Measurements from ENCODE around the gene ACLY.
"Not testable (repeated sequence)": the region's sequence is repeated elsewhere in the genome, so short reads cannot be mapped to it uniquely, and the experiment has no call there.

Gene ACLY

GRCh38 chr17:41863074-41863848, 55.5 kb downstream of the ACLY start:
- H3K4me1 ChIP-seq (ENCODE audit: control insufficient read depth, insufficient read depth, low read length) = peaks cover 22% of the 10 kb centered on the region
- no peaks in the 10 kb centered on the region for H3K9me3 ChIP-seq (ENCODE audit: control insufficient read depth, insufficient read depth, low read length)
- peaks cover 3% of the 10 kb centered on the region for H3K36me3 ChIP-seq (ENCODE audit: control insufficient read depth, insufficient read depth, low read length)
- H3K9ac ChIP-seq (ENCODE audit: low read depth, low read length) = no peak overlapping the region
- H3K27me3 ChIP-seq (ENCODE audit: control insufficient read depth, insufficient read depth, low read length) = no peaks in the 10 kb centered on the region
- H3K4me3 ChIP-seq (ENCODE audit: low read depth, low read length) = peak overlapping the region; percentile 86

- Histone ChIP-seq H3K36me3 (ENCODE audit: control insufficient read depth, insufficient read depth, low read length) (peaks cover 3% of the 10 kb centered on the region), H3K9me3 (ENCODE audit: control insufficient read depth, insufficient read depth, low read length) (no peaks in the 10 kb centered on the region), H3K9ac (ENCODE audit: low read depth, low read length) (no peak overlapping the region), H3K4me1 (ENCODE audit: control insufficient read depth, insufficient read depth, low read length) (peaks cover 22% of the 10 kb centered on the region), H3K27me3 (ENCODE audit: control insufficient read depth, insufficient read depth, low read length) (no peaks in the 10 kb centered on the region), H3K4me3 (ENCODE audit: low read depth, low read length) (peak overlapping the region; percentile 3)
Observed at GRCh38 chr17:41860254-41860931, 58.4 kb downstream of the ACLY start.

GRCh38 chr17:41851382-41851781, 67.4 kb downstream of the ACLY start:
- not testable (repeated sequence) for H3K9ac ChIP-seq (ENCODE audit: low read depth, low read length); H3K4me1 ChIP-seq (ENCODE audit: control insufficient read depth, insufficient read depth, low read length); H3K4me3 ChIP-seq (ENCODE audit: low read depth, low read length); H3K9me3 ChIP-seq (ENCODE audit: control insufficient read depth, insufficient read depth, low read length); H3K36me3 ChIP-seq (ENCODE audit: control insufficient read depth, insufficient read depth, low read length); H3K27me3 ChIP-seq (ENCODE audit: control insufficient read depth, insufficient read depth, low read length)

GRCh38 chr17:41849251-41849990, 69.3 kb downstream of the ACLY start:
- Histone ChIP-seq H3K4me3 (ENCODE audit: low read depth, low read length) (no peak overlapping the region), H3K9me3 (ENCODE audit: control insufficient read depth, insufficient read depth, low read length) (no peaks in the 10 kb centered on the region), H3K9ac (ENCODE audit: low read depth, low read length) (no peak overlapping the region), H3K4me1 (ENCODE audit: control insufficient read depth, insufficient read depth, low read length) (no peaks in the 10 kb centered on the region), H3K36me3 (ENCODE audit: control insufficient read depth, insufficient read depth, low read length) (peaks cover 2% of the 10 kb centered on the region), H3K27me3 (ENCODE audit: control insufficient read depth, insufficient read depth, low read length) (no peaks in the 10 kb centered on the region)

GRCh38 chr17:41848788-41849187, 70.0 kb downstream of the ACLY start:
- Histone ChIP-seq H3K9me3 (ENCODE audit: control insufficient read depth, insufficient read depth, low read length) (no peaks in the 10 kb centered on the region), H3K27me3 (ENCODE audit: control insufficient read depth, insufficient read depth, low read length) (no peaks in the 10 kb centered on the region), H3K4me1 (ENCODE audit: control insufficient read depth, insufficient read depth, low read length) (no peaks in the 10 kb centered on the region), H3K36me3 (ENCODE audit: control insufficient read depth, insufficient read depth, low read length) (no peaks in the 10 kb centered on the region), H3K9ac (ENCODE audit: low read depth, low read length) (no peak overlapping the region), H3K4me3 (ENCODE audit: low read depth, low read length) (no peak overlapping the region)

- Histone ChIP-seq H3K4me3 (ENCODE audit: low read depth, low read length) (no peak overlapping the region), H3K27me3 (ENCODE audit: control insufficient read depth, insufficient read depth, low read length) (no peaks in the 10 kb centered on the region), H3K4me1 (ENCODE audit: control insufficient read depth, insufficient read depth, low read length) (no peaks in the 10 kb centered on the region), H3K36me3 (ENCODE audit: control insufficient read depth, insufficient read depth, low read length) (no peaks in the 10 kb centered on the region), H3K9ac (ENCODE audit: low read depth, low read length) (no peak overlapping the region), H3K9me3 (ENCODE audit: control insufficient read depth, insufficient read depth, low read length) (no peaks in the 10 kb centered on the region)
Observed at GRCh38 chr17:41844971-41845370, 73.8 kb downstream of the ACLY start.

- H3K36me3 ChIP-seq (ENCODE audit: control insufficient read depth, insufficient read depth, low read length); H3K9ac ChIP-seq (ENCODE audit: low read depth, low read length); H3K4me3 ChIP-seq (ENCODE audit: low read depth, low read length); H3K4me1 ChIP-seq (ENCODE audit: control insufficient read depth, insufficient read depth, low read length); H3K9me3 ChIP-seq (ENCODE audit: control insufficient read depth, insufficient read depth, low read length); H3K27me3 ChIP-seq (ENCODE audit: control insufficient read depth, insufficient read depth, low read length): not testable (repeated sequence)
Observed at GRCh38 chr17:41840781-41841180, 78.0 kb downstream of the ACLY start.

GRCh38 chr17:41839448-41839847, 79.3 kb downstream of the ACLY start:
- H3K4me1 ChIP-seq (ENCODE audit: control insufficient read depth, insufficient read depth, low read length); H3K36me3 ChIP-seq (ENCODE audit: control insufficient read depth, insufficient read depth, low read length); H3K9me3 ChIP-seq (ENCODE audit: control insufficient read depth, insufficient read depth, low read length); H3K27me3 ChIP-seq (ENCODE audit: control insufficient read depth, insufficient read depth, low read length); H3K4me3 ChIP-seq (ENCODE audit: low read depth, low read length); H3K9ac ChIP-seq (ENCODE audit: low read depth, low read length): not testable (repeated sequence)

- H3K9ac ChIP-seq (ENCODE audit: low read depth, low read length) = no peak within 1 kb of the TSS
- H3K27me3 ChIP-seq (ENCODE audit: control insufficient read depth, insufficient read depth, low read length) = peaks cover 5% of the 10 kb centered on the region
- no peak within 1 kb of the TSS for H3K4me3 ChIP-seq (ENCODE audit: low read depth, low read length)
- H3K9me3 ChIP-seq (ENCODE audit: control insufficient read depth, insufficient read depth, low read length) = no peaks in the 10 kb centered on the region
- H3K36me3 ChIP-seq (ENCODE audit: control insufficient read depth, insufficient read depth, low read length) = no peaks in the 10 kb centered on the region
- no peaks in the 10 kb centered on the region for H3K4me1 ChIP-seq (ENCODE audit: control insufficient read depth, insufficient read depth, low read length)
Observed at GRCh38 chr17:41837761-41838538, 80.8 kb downstream of the ACLY start, which contains the start of gene KLHL10. Gene KLHL10 (plus strand): TSS chr17:41837825. CDS start chr17:41837933, 108 bp downstream.

GRCh38 chr17:41836550-41837196, 82.1 kb downstream of the ACLY start:
- H3K9ac ChIP-seq (ENCODE audit: low read depth, low read length) = no peak overlapping the region
- peak overlapping the region; percentile 56 for H3K4me3 ChIP-seq (ENCODE audit: low read depth, low read length)
- H3K36me3 ChIP-seq (ENCODE audit: control insufficient read depth, insufficient read depth, low read length) = peaks cover 2% of the 10 kb centered on the region

More at GRCh38 chr17:41836550-41837196, 82.1 kb downstream of the ACLY start:
- H3K4me1 ChIP-seq (ENCODE audit: control insufficient read depth, insufficient read depth, low read length) = no peaks in the 10 kb centered on the region
- no peaks in the 10 kb centered on the region for H3K9me3 ChIP-seq (ENCODE audit: control insufficient read depth, insufficient read depth, low read length)
- peaks cover 5% of the 10 kb centered on the region for H3K27me3 ChIP-seq (ENCODE audit: control insufficient read depth, insufficient read depth, low read length)
